Measurements from ENCODE around the gene NFX1. TPM values are rescaled to one million over a fixed set of nuclear protein-coding genes. Genes with fewer than 3 reads are reported as not detected.

NFX1 gene
- polyA plus RNA-seq, 1 experiment = 32.2 TPM

- DNase-seq (ENCODE audit: low read depth) = no peak
- H3K4me3 ChIP-seq (ENCODE audit: low read depth, low read length) = no peak overlapping the region
- TF ChIP-seq, protein P1, sequence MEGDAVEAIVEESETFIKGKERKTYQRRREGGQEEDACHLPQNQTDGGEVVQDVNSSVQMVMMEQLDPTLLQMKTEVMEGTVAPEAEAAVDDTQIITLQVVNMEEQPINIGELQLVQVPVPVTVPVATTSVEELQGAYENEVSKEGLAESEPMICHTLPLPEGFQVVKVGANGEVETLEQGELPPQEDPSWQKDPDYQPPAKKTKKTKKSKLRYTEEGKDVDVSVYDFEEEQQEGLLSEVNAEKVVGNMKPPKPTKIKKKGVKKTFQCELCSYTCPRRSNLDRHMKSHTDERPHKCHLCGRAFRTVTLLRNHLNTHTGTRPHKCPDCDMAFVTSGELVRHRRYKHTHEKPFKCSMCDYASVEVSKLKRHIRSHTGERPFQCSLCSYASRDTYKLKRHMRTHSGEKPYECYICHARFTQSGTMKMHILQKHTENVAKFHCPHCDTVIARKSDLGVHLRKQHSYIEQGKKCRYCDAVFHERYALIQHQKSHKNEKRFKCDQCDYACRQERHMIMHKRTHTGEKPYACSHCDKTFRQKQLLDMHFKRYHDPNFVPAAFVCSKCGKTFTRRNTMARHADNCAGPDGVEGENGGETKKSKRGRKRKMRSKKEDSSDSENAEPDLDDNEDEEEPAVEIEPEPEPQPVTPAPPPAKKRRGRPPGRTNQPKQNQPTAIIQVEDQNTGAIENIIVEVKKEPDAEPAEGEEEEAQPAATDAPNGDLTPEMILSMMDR (IDR thresholded peaks at IDR 0.05; ENCODE audit: insufficient read depth, low read depth, low read length) = no peak
- ChIA-PET POLR2A (no interaction called here), CTCF (no interaction called here)
- H3K36me3 ChIP-seq (ENCODE audit: control insufficient read depth, insufficient read depth, low read length) = peaks cover 22% of the 10 kb centered on the region
- H3K27me3 ChIP-seq (ENCODE audit: control insufficient read depth, insufficient read depth, low read length) = no peaks in the 10 kb centered on the region
Observed at GRCh38 chr9:33304362-33304761, 14.0 kb downstream of the NFX1 start.

DNA sequence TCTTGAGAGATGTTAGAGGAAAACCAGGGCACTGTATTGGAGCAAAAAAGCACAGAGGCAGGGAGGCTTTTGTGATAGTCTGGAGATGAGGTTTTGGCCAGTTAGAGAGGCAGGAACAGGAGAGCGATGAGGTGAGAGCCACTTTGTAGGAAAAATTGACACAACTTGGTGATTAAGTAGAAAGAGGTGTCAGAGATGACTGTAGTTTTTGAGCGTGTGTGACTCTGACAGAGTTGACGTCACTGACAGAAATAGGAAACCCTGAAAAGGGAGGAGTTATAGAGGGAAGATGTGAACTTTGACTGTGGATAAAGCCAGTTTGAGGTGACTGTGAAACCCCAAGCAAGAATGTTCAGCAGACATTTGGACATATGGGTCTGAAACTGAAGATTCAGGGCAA is 15.7 kb downstream of the NFX1 start:
- TF ChIP-seq, protein P1 (IDR thresholded peaks at IDR 0.05; ENCODE audit: insufficient read depth, low read depth, low read length) = no peak
- DNase-seq (ENCODE audit: low read depth) = no peak
- CTCF ChIA-PET = no interaction called here
- H3K4me3 ChIP-seq (ENCODE audit: low read depth, low read length) = no peak overlapping the region
- peaks cover 23% of the 10 kb centered on the region for H3K36me3 ChIP-seq (ENCODE audit: control insufficient read depth, insufficient read depth, low read length)
- POLR2A ChIA-PET = no interaction called here
- H3K27me3 ChIP-seq (ENCODE audit: control insufficient read depth, insufficient read depth, low read length) = no peaks in the 10 kb centered on the region

GRCh38 chr9:33307067-33307466 is 16.8 kb downstream of the NFX1 start:
- H3K27me3 ChIP-seq (ENCODE audit: control insufficient read depth, insufficient read depth, low read length) = no peaks in the 10 kb centered on the region
- H3K4me3 ChIP-seq (ENCODE audit: low read depth, low read length) = no peak overlapping the region
- TF ChIP-seq, protein P1 (IDR thresholded peaks at IDR 0.05; ENCODE audit: insufficient read depth, low read depth, low read length) = no peak
- POLR2A ChIA-PET = no interaction called here
- DNase-seq (ENCODE audit: low read depth) = no peak
- CTCF ChIA-PET = no interaction called here
- peaks cover 26% of the 10 kb centered on the region for H3K36me3 ChIP-seq (ENCODE audit: control insufficient read depth, insufficient read depth, low read length)

DNA sequence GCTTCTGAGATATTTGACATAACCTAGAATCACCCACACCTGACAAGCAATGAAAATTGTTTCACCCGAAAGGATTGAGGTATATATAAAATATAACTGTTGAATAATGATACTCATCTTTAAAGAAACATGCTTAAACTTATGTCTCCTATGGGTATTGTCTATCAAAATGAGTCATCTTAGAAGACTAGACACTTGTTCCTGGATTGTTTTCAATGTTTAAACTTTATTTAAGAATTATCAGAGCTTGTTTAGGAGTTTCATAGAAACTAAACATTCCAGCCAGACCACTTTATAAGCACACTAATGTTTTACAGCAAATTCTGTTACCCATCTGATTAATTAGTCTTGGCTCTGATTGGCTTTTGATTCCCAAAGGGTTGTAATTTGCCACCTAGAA is 19.6 kb downstream of the NFX1 start:
- DNase-seq (ENCODE audit: low read depth) = no peak
- Histone ChIP-seq H3K27me3 (ENCODE audit: control insufficient read depth, insufficient read depth, low read length) (no peaks in the 10 kb centered on the region), H3K4me3 (ENCODE audit: low read depth, low read length) (no peak overlapping the region), H3K36me3 (ENCODE audit: control insufficient read depth, insufficient read depth, low read length) (peaks cover 24% of the 10 kb centered on the region)
- TF ChIP-seq, protein P1 (IDR thresholded peaks at IDR 0.05; ENCODE audit: insufficient read depth, low read depth, low read length) = no peak
- ChIA-PET POLR2A (no interaction called here), CTCF (interaction anchor here (0.6 to 1.6 kb wide), 3 partner anchors 9 to 164 kb away, joined by 3 to 4 read pairs (median 4); partner anchors contain the start of gene NOL6)

DNA sequence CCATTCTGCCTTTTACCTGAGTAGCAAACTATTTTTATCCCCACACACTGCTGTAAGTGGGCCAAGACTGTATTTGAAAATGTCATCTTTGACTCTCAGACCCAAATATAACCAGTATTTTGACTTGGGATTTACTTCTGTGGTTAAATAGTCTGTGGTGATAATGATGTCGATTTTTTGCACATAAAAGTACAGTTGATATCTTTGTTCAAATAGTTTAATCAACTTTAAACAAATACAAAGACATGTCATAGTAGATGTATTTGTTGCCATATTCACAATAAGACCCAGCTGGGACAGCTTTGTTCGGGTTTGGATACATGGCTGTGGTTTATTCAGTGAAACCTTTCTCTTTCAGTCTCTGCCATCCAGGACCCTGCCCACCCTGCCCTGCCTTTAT is 20.4 kb downstream of the NFX1 start:
- no peak overlapping the region for H3K4me3 ChIP-seq (ENCODE audit: low read depth, low read length)

More for the DNA sequence above, 20.4 kb downstream of the NFX1 start:
- ChIA-PET CTCF (no interaction called here), POLR2A (no interaction called here)
- H3K36me3 ChIP-seq (ENCODE audit: control insufficient read depth, insufficient read depth, low read length) = peaks cover 24% of the 10 kb centered on the region
- DNase-seq (ENCODE audit: low read depth) = no peak
- H3K27me3 ChIP-seq (ENCODE audit: control insufficient read depth, insufficient read depth, low read length) = no peaks in the 10 kb centered on the region
- TF ChIP-seq, protein P1 (IDR thresholded peaks at IDR 0.05; ENCODE audit: insufficient read depth, low read depth, low read length) = no peak
